B cell (primary cell): Measurements from ENCODE around the gene PDE6H.

Experiments used
- CTCF ChIP-seq: fragments of 200-600 bp; IDR thresholded peaks from one replicate; pipeline ENCODE4 v1.8.0; 2022; ENCODE audit warnings: antibody characterized with exemption, mild to moderate bottlenecking
- EZH2 ChIP-seq: IDR thresholded peaks from 2 replicates; pipeline ENCODE4 v1.6.1; 2012; ENCODE audit warnings: borderline replicate concordance, low read depth, mild to moderate bottlenecking, moderate library complexity, low read length; ENCODE audit not compliant: insufficient read depth, poor library complexity, severe bottlenecking

DNA sequence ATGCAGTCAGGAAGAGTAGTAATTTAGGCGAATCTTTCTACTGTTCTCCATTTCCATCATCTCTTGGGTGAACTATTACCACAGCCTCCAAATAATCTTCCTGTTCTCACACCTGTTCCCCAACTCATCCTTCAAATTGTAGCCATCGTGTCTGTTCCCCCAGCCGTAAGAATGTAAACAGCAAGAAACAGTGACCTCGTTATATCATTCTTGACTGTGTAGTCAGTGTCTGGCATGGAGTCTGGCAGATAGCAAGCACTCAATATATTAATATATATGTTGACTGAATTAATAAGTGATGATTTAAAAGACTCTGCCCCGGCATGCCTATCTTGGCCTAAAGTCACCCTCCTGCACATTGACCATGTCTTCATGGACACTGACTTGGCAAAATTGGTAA lies 20.3 kb downstream of the PDE6H start:
- no peak for TF ChIP-seq EZH2
- no peak for TF ChIP-seq CTCF
